ENCODE results near the gene SPRN.
A peak's percentile ranks its signal among the peaks of the same experiment; 100 is the strongest.
"Not testable (repeated sequence)": the region's sequence is repeated elsewhere in the genome, so short reads cannot be mapped to it uniquely, and the experiment has no call there.

SPRN gene

GRCh38 chr10:133440633-133441285 lies 16.3 kb upstream of the SPRN start:
- no peak for DNase-seq (ENCODE audit: low spot score)
- FAIRE-seq, result no peak

GRCh38 chr10:133439517-133440461 lies 15.4 kb upstream of the SPRN start:
- FAIRE-seq (no peak), DNase-seq (ENCODE audit: low spot score) (no peak)

- FAIRE-seq (no peak), DNase-seq (ENCODE audit: low spot score) (no peak)
Observed at GRCh38 chr10:133438711-133439273, 14.4 kb upstream of the SPRN start.

- not testable (repeated sequence) for FAIRE-seq; DNase-seq (ENCODE audit: low spot score)
Observed at GRCh38 chr10:133432789-133433188, 8.4 kb upstream of the SPRN start.

GRCh38 chr10:133431888-133432613 lies 7.6 kb upstream of the SPRN start:
- FAIRE-seq, result peak; percentile 84
- not testable (repeated sequence) for DNase-seq (ENCODE audit: low spot score)

- not testable (repeated sequence) for DNase-seq (ENCODE audit: low spot score); FAIRE-seq
Observed at GRCh38 chr10:133429571-133429970, 5.1 kb upstream of the SPRN start.

- FAIRE-seq, result not testable (repeated sequence)
Observed at GRCh38 chr10:133424102-133424501, 323 bp downstream of the SPRN start.

GRCh38 chr10:133422807-133423771 lies 1.3 kb downstream of the SPRN start:
- no peak for FAIRE-seq
- DNase-seq (ENCODE audit: low spot score), result no peak

More at GRCh38 chr10:133424102-133424501, 323 bp downstream of the SPRN start:
- not testable (repeated sequence) for DNase-seq (ENCODE audit: low spot score)

- FAIRE-seq, result no peak
Observed at GRCh38 chr10:133422223-133422806, 2.1 kb downstream of the SPRN start.

GRCh38 chr10:133421336-133422222 lies 2.8 kb downstream of the SPRN start:
- DNase-seq (ENCODE audit: low spot score) (no peak), FAIRE-seq (no peak)

More at GRCh38 chr10:133422223-133422806, 2.1 kb downstream of the SPRN start:
- no peak for DNase-seq (ENCODE audit: low spot score)

GRCh38 chr10:133420579-133420978 lies 3.8 kb downstream of the SPRN start:
- FAIRE-seq (no peak), DNase-seq (ENCODE audit: low spot score) (no peak)

GRCh38 chr10:133420028-133420427 lies 4.4 kb downstream of the SPRN start:
- FAIRE-seq (no peak), DNase-seq (ENCODE audit: low spot score) (no peak)

GRCh38 chr10:133419211-133419950 lies 5.0 kb downstream of the SPRN start:
- DNase-seq (ENCODE audit: low spot score) (no peak), FAIRE-seq (no peak)

- no peak for FAIRE-seq
- DNase-seq (ENCODE audit: low spot score), result no peak
Observed at GRCh38 chr10:133418289-133418993, 6.0 kb downstream of the SPRN start.

GRCh38 chr10:133415752-133416151 lies 8.7 kb downstream of the SPRN start:
- DNase-seq (ENCODE audit: low spot score) (no peak), FAIRE-seq (no peak)

GRCh38 chr10:133414401-133414800 lies 10.0 kb downstream of the SPRN start:
- FAIRE-seq; DNase-seq (ENCODE audit: low spot score): not testable (repeated sequence)

GRCh38 chr10:133412381-133412711 lies 12.1 kb downstream of the SPRN start:
- FAIRE-seq (no peak), DNase-seq (ENCODE audit: low spot score) (no peak)

All from urothelium cell line (cell line).